HG02623 (cell line): ENCODE measurements around the gene TIMELESS.
"Not testable (repeated sequence)": the region's sequence is repeated elsewhere in the genome, so short reads cannot be mapped to it uniquely, and the experiment has no call there.

Source experiments
- ATAC-seq: cut with Tn5 transposase; IDR thresholded peaks from one replicate; pipeline ENCODE4 v1.9.1; 2021; ENCODE audit warnings: moderate library complexity; ENCODE audit not compliant: unreplicated experiment

Gene TIMELESS

GRCh38 chr12:56448860-56449621 is at the start of gene TIMELESS:
TSS of gene TIMELESS (minus strand) at chr12:56449426. CDS start at chr12:56434170, 15,256 bp downstream.
- peak; percentile 92 for ATAC-seq

GRCh38 chr12:56498126-56498902 is 49.1 kb upstream of the TIMELESS start:
- ATAC-seq = not testable (repeated sequence)

DNA sequence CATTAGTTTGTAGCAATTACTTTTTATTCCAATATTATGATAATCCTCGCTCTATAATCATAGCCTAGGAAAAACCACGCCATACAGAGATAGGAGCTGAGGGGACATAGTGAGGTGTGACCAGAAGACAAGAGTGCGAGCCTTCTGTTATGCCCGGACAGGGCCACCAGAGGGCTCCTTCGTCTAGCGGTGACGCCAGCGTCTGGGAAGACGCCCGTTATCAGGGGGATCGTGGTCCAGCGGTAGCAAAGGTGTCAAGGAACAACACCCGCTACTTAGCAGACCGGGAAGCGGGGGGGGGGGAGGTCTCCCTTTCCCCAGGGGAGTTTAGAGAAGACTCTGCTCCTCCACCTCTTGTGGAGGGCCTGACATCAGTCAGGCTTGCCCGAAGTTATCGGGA is 47.5 kb upstream of the TIMELESS start:
- not testable (repeated sequence) for ATAC-seq

DNA sequence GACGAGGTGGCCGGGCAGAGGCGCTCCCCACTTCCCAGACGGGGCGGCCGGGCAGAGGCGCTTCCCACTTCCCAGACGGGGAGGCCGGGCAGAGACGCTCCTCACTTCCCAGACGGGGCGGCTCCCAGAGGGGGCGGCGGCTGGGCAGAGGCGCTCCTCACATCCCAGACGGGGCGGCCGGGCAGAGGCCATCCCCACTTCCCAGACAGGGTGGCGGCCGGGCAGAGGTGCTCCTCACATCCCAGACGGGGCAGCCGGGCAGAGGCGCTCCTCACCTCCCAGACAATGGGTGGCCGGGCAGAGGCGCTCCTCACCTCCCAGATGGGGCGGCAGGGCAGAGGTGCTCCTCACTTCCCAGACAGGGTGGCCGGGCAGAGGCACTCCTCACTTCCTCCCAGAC is 45.3 kb upstream of the TIMELESS start:
- ATAC-seq = not testable (repeated sequence)

DNA sequence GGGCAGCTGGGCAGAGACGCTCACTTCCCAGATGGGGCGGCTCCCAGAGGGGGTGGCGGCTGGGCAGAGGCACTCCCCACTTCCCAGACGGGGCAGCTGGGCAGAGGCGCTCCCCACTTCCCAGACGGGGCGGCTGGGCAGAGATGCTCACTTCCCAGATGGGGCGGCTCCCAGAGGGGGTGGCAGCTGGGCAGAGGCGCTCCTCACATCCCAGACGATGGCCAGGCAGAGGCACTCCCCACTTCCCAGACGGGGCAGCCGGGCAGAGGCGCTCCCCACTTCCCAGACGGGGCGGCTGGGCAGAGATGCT is 44.8 kb upstream of the TIMELESS start:
- ATAC-seq = not testable (repeated sequence)

GRCh38 chr12:56493409-56494105 is 44.3 kb upstream of the TIMELESS start:
- not testable (repeated sequence) for ATAC-seq

GRCh38 chr12:56490360-56490759 is 41.1 kb upstream of the TIMELESS start:
- ATAC-seq = no peak

DNA sequence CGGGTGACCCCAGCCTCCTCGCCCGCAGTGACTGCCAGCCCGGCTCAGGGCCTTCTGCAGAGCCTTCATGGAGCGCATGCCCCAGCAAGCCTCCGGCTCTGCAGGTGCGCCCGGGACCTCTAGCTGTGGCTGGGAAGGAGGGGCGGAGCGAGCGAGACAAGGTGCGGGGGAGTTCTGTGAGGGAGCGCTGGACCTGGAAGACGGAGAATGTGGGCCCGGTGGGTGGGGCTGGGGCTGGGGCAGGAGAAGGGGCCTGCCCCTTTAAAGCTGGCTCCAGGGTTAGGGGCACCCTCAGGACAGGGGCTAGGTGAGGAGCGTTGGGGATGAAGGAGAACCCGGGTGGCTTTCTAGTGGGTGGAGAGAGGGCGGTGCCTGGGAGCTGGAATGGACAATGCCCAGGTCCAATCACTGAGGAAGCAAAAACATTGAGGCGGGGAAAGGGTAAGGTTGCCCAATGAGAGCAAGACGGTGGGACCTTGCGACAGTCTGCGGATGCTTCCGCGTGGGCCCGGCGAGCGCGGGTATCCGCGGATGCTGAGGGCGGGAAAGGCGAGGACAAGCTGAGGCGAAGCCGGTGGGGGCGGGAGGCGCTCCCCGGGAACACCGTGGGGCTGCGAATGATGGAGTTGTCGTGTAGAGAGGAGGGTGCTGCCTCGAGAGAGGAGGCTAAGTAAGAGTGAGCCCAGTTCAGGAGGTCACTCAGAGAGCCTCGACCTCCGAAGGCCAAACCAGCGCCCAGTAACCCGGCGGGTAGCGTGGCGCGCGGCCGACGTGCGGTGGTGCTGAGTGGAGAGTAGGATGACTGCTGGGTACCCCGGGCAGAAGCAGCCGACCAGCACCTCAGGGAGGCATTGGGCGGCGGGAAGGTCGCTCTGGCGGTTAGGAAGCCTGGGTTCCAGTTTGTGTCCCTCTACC is 39.1 kb upstream of the TIMELESS start, which contains the start of gene GLS2:
TSS of gene GLS2 (minus strand) at position 121 of the 915 bp plus-strand sequence. CDS start at position 78, 43 bp downstream.
- peak; percentile 88 for ATAC-seq

GRCh38 chr12:56487448-56488040 is 38.3 kb upstream of the TIMELESS start:
- no peak for ATAC-seq

- ATAC-seq = no peak
These were observed 37.5 kb upstream of the TIMELESS start for GRCh38 chr12:56486694-56487093.

DNA sequence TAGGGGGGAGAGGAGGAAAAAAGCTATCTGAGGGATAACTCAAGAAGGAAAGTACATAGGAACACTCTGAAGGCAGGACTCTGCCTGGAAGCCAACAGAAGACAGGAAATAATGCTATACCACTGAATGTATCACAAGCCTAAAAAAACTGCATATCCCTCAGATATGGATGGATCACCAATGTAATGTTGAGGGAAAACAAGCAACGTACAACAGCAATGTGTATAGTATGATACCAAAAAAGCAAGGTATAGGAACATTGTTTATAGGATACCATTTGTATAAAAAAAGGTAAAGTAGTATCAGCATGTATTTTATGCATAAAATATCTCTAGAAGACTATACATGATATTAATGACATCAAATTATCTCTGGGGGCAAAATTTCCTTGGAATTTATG is 35.3 kb upstream of the TIMELESS start:
- ATAC-seq = no peak

GRCh38 chr12:56479625-56480024 is 30.4 kb upstream of the TIMELESS start:
- ATAC-seq = no peak

GRCh38 chr12:56477521-56478225 is 28.4 kb upstream of the TIMELESS start:
- no peak for ATAC-seq

GRCh38 chr12:56476972-56477432 is 27.8 kb upstream of the TIMELESS start:
- no peak for ATAC-seq

DNA sequence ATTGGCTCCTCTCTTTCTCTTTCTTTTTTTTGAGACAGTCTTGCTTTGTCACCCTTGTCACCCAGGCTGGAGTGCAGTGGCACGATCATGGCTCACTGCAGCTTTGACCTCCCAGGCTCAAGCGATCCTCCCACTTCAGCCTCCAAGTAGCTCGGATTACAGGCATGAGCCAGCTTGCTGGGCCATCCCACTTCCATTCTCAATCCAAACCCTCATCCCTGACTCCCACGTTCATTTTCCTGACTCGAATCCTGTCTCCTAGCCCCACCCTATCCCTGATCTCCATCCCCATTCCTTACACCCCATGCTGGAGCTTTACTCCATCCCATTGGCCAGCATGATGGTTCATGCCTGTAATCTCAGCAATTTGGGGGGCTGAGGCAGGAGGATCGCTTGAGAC is 26.9 kb upstream of the TIMELESS start:
- ATAC-seq = no peak

DNA sequence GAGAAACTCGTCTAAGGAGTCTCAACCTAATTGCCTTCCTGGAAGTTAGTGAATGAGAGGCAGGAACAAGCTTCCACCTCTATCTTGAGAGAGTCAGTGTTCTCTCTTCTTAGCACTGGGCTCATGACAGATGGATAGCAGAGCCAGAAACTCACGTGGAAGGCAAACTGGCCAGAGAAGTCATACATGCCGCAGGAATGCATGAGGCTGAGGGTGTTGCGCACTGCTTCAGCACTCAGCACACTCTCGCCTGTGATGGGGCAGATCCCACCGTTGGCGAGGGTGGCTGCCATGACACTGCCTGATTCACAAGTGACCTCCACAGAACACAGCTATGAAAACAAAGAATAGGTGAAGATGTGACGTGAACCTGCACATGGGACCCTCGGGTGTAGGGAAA is 25.2 kb upstream of the TIMELESS start:
- no peak for ATAC-seq

DNA sequence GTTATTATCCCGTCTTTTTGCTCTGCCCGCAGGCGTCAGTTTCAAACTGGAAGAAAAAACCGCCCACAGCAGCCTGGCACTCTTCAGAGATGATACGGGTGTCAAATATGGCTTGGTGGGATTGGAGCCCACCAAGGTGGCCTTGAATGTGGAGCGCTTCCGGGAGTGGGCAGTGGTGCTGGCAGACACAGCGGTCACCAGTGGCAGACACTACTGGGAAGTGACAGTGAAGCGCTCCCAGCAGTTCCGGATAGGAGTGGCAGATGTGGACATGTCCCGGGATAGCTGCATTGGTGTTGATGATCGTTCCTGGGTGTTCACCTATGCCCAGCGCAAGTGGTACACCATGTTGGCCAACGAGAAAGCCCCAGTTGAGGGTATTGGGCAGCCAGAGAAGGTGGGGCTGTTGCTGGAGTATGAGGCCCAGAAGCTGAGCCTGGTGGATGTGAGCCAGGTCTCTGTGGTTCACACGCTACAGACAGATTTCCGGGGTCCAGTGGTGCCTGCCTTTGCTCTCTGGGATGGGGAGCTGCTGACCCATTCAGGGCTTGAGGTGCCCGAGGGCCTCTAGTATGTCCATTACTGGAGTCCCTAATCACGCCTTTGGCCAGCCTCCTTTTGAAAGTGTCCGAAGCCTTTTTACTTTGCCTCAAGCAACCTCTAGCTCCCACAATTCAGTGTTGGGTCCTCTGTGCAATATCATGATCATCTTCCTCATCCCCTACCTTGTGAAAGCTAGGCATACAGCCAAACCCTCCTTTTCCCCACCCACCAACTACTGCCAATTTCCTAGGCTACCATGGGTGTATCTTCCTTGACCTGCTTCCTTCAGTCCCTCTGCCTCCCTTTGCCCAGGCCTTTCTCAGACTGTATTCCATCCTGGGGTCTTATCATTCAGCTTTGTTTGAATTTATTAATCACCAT is 20.0 kb upstream of the TIMELESS start:
- ATAC-seq = no peak
